T-helper 9 cell (primary cell): ENCODE measurements around the gene EML6.

ENCODE experiments used
- DNase-seq: peaks from one replicate; pipeline ENCODE4 v3.0.0-alpha.2; 2020

EML6 gene

DNA sequence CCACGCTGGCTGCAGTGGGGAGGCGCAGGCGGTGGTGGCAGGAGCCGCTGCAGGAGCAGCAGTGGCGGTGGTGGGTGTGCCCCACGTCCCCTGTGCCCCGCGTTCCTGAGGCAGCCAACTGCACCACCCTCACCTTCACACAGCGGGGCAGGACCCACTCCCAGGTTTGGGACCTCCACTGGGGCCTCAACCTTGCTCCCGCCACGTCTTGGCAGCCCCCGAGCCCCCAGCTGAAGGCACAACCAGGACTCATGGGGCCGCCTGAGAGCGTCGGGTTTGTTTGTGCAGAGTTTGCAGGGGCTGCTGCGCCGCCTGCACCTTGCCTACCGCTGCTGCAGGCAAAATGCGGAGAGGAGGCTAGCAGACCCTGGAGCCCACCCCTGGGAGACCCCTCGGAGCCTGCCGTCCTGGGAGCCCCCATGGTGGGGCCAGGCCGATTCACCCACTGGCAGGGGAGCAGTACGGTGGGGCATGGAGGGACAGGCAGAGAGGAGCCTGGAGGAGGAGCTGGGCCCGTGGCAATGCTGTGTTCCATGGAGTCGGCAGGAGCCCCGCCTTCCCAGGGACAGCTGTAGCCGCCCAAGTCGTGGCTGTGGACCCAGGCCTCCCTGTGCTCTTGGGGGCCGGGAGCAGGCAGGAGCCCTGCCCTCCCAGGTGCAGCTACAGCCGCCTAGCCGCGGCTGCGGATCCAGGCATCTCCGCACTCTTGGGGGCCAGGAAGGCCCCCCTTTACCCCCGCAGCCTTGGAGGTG lies 14.7 kb upstream of the EML6 start:
- DNase-seq = no peak

- no peak for DNase-seq
These were observed 14.1 kb upstream of the EML6 start for GRCh38 chr2:54709336-54709809.

DNA sequence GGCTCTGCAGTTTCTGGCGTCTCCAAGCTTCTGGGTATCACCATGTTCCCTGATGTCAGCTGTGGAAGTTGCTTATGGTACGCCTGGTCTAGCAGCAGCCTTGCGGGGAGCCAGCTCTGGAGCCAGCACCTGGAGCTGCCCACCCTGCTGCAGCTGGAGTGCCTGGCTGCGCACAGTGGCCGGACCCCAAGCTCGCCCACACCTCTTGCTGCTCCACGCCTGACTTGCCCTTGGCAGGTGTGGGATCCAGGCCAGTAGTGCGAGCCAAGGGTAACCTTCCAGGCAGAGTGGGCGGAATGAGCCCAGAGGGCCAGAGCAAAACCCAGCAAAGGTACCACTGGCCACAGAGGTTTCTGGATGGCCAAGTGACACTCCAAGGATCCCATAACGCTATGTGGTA lies 13.2 kb upstream of the EML6 start:
- no peak for DNase-seq

DNA sequence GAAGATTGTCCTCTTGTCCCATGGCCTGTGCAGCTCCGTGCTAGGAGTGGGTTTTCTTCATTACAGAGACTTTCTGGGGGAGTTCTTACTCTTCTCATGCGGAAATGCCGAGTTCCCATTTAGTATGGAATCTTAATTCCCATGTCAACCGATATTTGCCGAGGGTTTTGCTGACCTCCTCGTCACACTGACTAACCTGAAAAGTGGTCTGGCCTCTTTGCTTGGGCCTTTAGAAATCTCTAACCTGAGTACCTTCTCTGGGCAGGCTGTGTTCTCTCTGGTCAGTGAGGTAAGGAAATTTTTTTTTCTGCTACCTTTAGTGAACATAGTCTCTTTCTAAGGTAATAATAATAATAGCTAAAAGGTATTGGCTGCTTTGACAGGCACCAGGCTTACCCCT lies 10.9 kb upstream of the EML6 start:
- DNase-seq = no peak

- DNase-seq = no peak
These were observed 8.5 kb upstream of the EML6 start for GRCh38 chr2:54714996-54715395.

DNA sequence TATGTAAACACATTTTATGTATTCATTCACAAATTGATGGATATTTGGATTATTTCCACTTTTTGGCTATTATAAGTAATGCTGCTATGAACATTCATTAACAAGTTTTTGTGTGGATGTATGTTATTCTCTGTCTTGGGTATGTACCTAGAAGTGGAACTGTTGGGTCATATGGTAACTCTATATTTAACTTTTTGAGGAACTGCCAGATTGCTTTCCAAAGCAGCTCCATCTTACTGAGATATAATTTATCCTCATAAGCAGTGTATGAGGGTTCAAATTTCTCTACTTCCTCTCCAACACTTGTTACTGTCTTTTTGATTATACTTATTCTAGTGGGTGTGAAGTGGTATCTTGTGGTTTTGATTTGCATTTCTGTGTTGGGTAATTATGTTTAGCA lies 7.1 kb upstream of the EML6 start:
- no peak for DNase-seq

DNA sequence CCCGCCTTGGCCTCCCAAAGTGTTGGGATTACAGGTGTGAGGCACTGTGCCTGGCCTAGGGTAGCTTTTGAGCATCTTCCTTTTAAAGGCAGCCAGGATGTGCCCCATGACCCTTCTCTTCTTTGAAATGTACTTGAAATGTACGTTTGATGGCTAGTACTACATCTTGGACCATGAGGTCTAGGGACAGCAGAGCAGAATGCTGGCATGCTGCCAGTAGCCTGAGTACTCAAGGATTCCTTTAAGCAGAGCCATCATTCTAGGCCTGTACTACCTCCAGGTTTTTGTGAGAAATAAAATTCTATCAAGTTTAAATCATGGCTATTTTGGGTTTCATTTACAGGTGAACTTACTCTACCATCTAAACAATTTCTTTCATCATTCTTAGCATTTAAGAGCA lies 2.9 kb upstream of the EML6 start:
- DNase-seq = no peak

DNA sequence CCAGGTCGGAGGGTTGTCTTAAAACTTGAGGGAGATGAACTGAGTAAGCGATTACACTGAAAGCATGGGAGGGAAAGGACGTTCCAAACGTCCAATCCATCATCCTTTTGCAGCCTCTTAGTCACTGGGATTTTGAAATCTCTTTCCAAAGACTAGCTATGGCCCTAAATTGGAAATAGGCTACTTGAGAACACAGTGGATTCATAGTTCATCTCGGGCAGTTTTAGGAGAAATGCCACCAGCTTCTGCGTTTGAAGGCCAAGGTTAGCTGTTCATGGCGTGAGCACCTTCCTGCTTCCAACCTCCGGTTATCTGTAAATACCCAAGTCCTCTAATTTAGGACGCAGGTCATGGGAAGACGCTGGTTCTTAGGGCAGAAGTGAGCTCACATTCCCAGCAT lies 821 bp upstream of the EML6 start:
- no peak for DNase-seq

DNA sequence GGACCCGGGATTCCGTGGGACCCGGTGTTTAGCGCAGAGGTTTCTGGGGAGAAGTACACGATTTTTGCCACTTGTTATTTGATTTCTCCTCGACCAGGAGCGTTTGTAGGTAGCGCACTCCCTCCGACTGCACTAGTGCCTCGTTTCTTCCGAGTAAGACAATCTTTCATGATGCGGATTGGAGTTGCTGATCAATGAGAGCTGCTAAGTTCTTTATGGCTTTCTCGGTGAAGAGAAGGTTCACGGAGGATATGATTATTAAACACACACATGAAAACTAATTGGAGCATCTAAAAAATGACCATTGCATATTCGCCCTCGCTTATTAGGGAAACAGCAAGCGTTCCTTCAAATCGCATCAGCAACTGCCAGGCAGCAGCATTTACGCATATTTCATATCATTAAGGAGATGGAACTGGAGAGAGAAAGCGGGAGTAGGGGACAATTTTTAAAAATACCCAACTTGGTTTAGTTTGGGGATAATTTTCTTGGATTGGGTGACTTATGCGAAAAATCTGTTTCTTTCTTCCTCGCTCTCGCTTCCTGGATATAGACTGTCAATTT lies 616 bp downstream of the EML6 start:
- DNase-seq = no peak

GRCh38 chr2:54724560-54725342 lies 1.3 kb downstream of the EML6 start:
- DNase-seq = peak; percentile 20

DNA sequence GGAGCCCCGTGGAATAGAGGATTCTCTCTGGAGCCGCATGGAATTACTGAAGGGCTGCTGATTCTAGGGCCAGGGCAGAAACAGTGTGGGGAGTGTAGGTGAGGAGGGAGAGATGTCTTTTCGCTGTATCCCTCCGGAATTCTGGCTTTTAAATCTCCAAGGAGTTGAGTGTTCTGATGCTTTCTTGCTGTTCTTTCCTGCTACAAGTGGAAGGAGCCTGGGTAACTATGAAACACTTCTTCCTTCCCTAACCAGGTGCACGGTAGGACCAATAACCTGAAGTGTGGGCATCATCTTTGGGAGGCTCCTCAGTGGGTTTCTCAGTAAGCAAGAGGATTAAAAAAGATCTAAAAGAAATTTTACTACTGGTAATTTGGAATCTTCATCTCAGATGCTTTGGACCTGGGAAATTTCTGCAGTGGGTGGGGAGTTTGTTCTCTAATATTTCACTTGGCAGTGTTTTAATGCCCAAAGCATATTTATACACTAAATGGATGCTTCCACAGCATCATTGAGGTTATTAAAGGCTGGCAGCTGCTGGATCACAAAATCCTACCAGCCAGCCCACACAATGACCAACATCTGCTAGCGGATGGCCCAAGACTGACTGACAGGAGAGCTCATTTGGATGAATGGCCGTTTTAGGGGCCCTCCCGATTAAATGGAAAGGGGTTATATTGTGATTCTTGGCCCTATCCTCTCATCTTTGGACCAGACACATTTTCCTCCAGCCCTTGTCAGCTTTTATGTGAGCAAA lies 2.1 kb downstream of the EML6 start:
- no peak for DNase-seq

DNA sequence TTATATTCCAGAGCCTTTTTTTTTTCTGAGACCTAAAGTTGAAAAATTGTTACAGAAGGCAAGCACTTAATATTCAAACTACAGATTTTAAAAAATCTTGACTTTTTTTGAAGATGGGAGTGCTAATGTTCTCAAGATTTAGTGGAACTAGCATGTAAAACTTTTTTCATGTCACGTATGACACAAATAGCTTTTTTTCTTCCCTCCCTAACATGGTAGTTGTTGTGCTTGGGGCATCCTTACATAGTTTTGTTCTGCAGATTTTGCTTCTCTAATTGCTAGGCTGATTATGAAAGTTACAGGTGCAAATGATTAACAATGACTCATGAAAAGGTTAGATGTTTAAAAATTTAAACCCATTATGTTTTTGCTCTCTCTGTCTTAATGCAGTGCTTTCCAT lies 3.0 kb downstream of the EML6 start:
- no peak for DNase-seq

DNA sequence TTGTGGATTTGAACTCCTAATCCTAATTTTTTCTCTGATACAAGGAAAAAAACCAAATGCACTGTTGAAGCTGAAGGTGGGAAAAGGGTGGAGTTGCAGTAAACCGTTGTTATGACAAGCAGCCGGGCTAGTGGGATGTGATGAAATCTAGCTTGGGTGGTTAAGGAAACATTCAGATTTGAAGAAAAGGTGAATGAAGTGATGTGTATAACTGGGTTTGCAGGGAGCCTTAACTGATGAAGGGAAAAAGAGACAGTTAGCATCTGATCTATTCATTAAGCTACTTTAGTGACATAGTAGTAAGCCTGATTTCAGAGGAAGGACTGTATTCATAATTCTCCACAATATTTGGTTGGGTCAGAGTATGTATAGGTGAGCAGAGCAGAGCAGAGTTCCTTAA lies 3.5 kb downstream of the EML6 start:
- no peak for DNase-seq

DNA sequence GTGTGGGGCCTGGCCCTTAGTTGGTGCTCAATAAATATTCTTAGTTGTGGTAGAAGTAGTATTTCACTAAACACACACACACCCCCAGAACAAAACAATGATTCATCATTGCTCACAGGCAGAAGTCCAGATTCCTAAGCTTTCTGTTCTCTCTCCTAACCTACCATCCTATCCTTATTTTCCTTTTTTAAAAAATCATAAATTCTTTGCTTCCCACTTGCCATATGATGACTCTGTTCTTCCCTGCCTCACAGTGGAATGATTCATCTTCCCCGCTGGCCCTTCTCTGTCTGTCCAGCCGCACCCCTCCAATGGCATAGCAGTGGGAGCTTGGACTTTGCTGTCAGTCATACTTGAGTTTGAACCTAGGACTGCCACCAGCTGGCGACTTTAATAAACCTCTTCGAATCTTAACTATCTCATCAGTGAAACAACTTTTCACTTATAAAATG lies 5.2 kb downstream of the EML6 start:
- DNase-seq = no peak

DNA sequence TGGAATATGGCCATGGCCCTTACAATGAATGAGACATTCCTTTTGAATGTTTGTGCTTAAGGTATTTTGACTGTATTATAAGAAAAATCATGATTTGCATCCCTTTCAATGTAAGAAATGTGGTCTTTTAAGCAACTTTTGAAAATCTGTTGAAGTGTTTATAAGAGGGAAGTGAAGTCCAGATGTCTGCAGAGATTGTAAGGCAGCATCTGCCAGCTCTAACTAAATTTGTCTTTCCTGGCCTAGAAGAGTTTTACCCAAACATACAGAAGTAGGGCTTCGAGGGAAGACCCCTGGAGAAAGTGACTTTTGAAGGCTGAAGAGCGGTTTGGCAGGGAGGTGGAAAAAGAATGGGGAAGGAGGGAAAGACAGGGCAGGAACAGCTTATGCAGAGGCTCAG lies 12.2 kb downstream of the EML6 start:
- no peak for DNase-seq

- DNase-seq = no peak
These were observed 14.8 kb downstream of the EML6 start for GRCh38 chr2:54738281-54738680.

DNA sequence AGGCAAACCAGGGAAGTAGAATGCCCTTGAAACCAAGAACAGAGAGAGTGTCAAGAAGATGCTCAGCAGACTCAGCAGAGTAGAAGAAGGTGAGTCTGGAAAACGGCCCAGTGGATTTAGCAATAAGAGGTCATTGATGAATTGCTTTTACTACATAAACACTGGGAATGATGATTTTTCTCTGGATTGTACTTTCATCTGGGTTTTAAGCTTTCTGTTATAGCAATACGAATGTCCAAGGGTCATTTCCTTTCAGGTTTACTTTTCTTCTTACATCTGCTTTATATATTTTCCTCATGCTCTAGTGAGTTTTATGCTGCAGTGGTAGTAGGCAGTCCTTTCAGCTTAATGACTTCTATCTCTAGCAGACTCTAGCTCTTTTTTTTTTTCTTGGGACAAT lies 16.9 kb downstream of the EML6 start:
- no peak for DNase-seq

GRCh38 chr2:54741250-54741649 lies 17.8 kb downstream of the EML6 start:
- no peak for DNase-seq

GRCh38 chr2:54750040-54750439 lies 26.6 kb downstream of the EML6 start:
- no peak for DNase-seq

- DNase-seq = no peak
These were observed 29.0 kb downstream of the EML6 start for GRCh38 chr2:54752439-54752838.

GRCh38 chr2:54755641-54756326 lies 32.3 kb downstream of the EML6 start:
- DNase-seq = no peak

- no peak for DNase-seq
These were observed 34.0 kb downstream of the EML6 start for GRCh38 chr2:54757500-54757899.

DNA sequence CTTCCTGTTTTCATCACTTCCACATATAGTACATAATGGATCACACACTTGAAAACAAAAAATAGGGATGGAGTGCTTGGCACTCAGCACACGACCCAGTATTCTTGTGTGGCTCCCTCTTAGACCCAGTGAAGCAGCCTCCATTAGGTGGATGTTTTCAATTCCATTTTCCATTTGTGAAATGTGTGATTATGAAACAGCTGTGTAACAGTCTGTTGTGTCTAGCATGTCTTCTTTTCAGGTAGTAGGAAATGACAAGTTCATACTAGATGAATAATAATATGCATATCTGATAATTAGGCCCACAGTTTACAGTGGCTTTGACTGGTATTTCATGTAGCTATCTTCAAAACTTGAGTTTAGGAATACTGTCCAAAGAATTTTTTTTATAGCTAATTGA lies 35.5 kb downstream of the EML6 start:
- no peak for DNase-seq
